PC-3 (cell line): ENCODE results near the gene ABHD12B. TPM values are rescaled to one million over a fixed set of nuclear protein-coding genes. Genes with fewer than 3 reads are reported as not detected.

ENCODE experiments used
- ATAC-seq: fragments of 200-7000 bp; cut with Tn5 transposase; 2 replicates; pipeline ENCODE4 v1.9.1; 2020; ENCODE audit warnings: mild to moderate bottlenecking, moderate library complexity
- BruUV-seq: library from RNA; stranded (reverse); fragments of 400-500 nt; replicated peaks from 2 replicates; lab custom pipeline; 2021; lab: Mats Ljungman, UMichigan
- CTCF ChIA-PET: fragments of 300-600 bp; sonication (Branson Sonifier 250); formaldehyde crosslinking; loops from one replicate; lab custom pipeline; 2022; ENCODE audit warnings: antibody characterized with exemption; lab: Charles Lee
- POLR2A ChIA-PET: fragments of 300-600 bp; sonication (Branson Sonifier 250); formaldehyde crosslinking; loops from one replicate; lab custom pipeline; 2022; ENCODE audit warnings: antibody characterized with exemption; ENCODE audit not compliant: unreplicated experiment; lab: Charles Lee
- DNase-seq: peaks from one replicate; pipeline ENCODE4 v3.0.0-alpha.2; 2015
- H2AFZ ChIP-seq: fragments of 300-600 bp; sonication (generic); 2 replicates; pipeline ENCODE4 v1.6.0; 2016; ENCODE audit warnings: antibody characterized with exemption, low read length
- H3F3A ChIP-seq: fragments of 300-600 bp; sonication (generic); one replicate; pipeline ENCODE4 v1.6.0; 2017; ENCODE audit warnings: antibody characterized with exemption, low read length, control low read depth, mild to moderate bottlenecking; ENCODE audit not compliant: unreplicated experiment
- H3K27ac ChIP-seq: fragments of 300-600 bp; sonication (generic); 2 replicates; pipeline ENCODE4 v1.5.1; 2016; ENCODE audit warnings: mild to moderate bottlenecking, low read length
- H3K27me3 ChIP-seq: fragments of 300-600 bp; sonication (generic); 2 replicates; pipeline ENCODE4 v1.6.1; 2016; ENCODE audit warnings: low read length, mixed read lengths
- H3K36me3 ChIP-seq: fragments of 300-600 bp; sonication (generic); 2 replicates; pipeline ENCODE4 v1.6.1; 2016; ENCODE audit warnings: low read depth, mixed run types, low read length, mixed read lengths
- H3K4me1 ChIP-seq: fragments of 300-600 bp; sonication (generic); 2 replicates; pipeline ENCODE4 v1.5.1; 2016; ENCODE audit warnings: low read length; ENCODE audit not compliant: insufficient read depth
- H3K4me2 ChIP-seq: fragments of 300-600 bp; sonication (generic); 2 replicates; pipeline ENCODE4 v1.6.0; 2016; ENCODE audit warnings: low read length
- H3K4me3 ChIP-seq: fragments of 300-600 bp; sonication (generic); 2 replicates; pipeline ENCODE4 v1.5.1; 2016; ENCODE audit warnings: mild to moderate bottlenecking, low read length, mixed read lengths
- H3K79me2 ChIP-seq: fragments of 300-600 bp; sonication (generic); 2 replicates; pipeline ENCODE4 v1.6.1; 2017; ENCODE audit warnings: low read length, mixed read lengths
- H3K9ac ChIP-seq: fragments of 300-600 bp; sonication (generic); 2 replicates; pipeline ENCODE4 v1.6.0; 2016; ENCODE audit warnings: mild to moderate bottlenecking, low read length
- H3K9me2 ChIP-seq: fragments of 300-600 bp; sonication (generic); replicated peaks from 2 replicates; pipeline ENCODE4 v1.6.1; 2016; ENCODE audit warnings: mixed run types, low read length, mixed read lengths
- H3K9me3 ChIP-seq: fragments of 300-600 bp; sonication (generic); 2 replicates; pipeline ENCODE4 v1.6.1; 2016; ENCODE audit warnings: low read length, mixed read lengths
- H4K20me1 ChIP-seq: fragments of 300-600 bp; sonication (generic); 2 replicates; pipeline ENCODE4 v1.6.1; 2016; ENCODE audit warnings: low read length, mixed read lengths
- EZH2 ChIP-seq: fragments of 300-600 bp; sonication (generic); IDR thresholded peaks from one replicate; pipeline ENCODE4 v1.6.1; 2017; ENCODE audit warnings: antibody characterized with exemption, mild to moderate bottlenecking, low read length; ENCODE audit not compliant: unreplicated experiment
- EZH2phosphoT487 ChIP-seq: fragments of 300-600 bp; sonication (generic); IDR thresholded peaks from 2 replicates; pipeline ENCODE4 v1.6.1; 2018; ENCODE audit warnings: mild to moderate bottlenecking, antibody characterized with exemption, low read length, borderline replicate concordance
- intact Hi-C: fragments of 100-400 bp; cut with micrococcal nuclease; formaldehyde crosslinking; loops from 2 replicates; pipeline ENCODE4 v1.9.0; 2023
- total RNA-seq: library from RNA; depleted of rRNA; stranded (reverse); fragments of >200 nt; gene quantifications from 2 replicates; pipeline ENCODE4 v1.2.3, GENCODE V29; 2014
- TF ChIP-seq, protein P1 (sequence below): fragments of 300-600 bp; sonication (generic); conservative IDR thresholded peaks from 2 replicates; pipeline ENCODE4 v1.5.1; 2017; ENCODE audit warnings: antibody characterized with exemption, low read depth, mild to moderate bottlenecking, low read length

Gene ABHD12B
- total RNA-seq, 1 experiment from 2014 or later = not detected

DNA sequence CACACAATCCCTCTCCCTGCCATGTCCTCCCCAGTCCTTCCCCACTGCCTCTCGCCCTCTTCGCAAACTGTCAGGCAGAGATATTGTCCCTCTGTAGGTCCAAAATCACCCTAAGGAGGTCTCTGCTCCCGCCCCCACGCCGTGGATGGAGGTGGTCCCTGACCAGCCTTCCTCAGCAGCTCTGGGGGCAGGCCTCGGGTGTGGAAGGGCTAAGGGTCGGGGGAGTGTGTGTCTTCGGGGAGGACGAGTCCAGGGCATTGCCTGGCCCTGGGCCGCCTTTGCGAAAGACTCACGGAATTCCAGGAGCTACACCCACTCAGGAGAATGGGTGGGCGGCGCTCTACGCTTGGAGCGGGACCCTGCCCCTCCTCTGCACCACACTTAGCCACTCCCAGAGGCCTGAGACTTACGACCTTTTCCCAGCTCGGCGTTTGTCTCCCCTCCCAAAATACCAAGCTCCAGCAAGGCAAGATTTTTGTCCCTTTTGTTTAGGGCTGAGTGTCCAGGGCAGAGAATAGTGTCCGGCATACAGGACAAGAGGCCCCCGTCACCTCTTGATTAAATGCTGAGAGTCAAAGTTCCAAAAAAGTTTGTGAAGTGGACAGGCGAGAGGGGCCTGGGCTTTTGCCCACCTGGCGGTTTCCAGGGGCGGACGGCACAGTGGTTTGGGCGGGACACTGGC, 71.5 kb downstream of the ABHD12B start:
- Histone ChIP-seq H3K27ac (peak overlapping the region; percentile 57), H3K4me1 (peaks cover 24% of the 10 kb centered on the region), H3F3A (no peaks in the 10 kb centered on the region), H3K9me2 (no peaks in the 10 kb centered on the region), H3K79me2 (peaks cover 42% of the 10 kb centered on the region), H4K20me1 (no peaks in the 10 kb centered on the region), H3K4me2 (peak overlapping the region; percentile 90), H2AFZ (peak overlapping the region; percentile 94), H3K4me3 (peak overlapping the region; percentile 97), H3K9ac (peak overlapping the region; percentile 85), H3K27me3 (no peaks in the 10 kb centered on the region), H3K9me3 (no peaks in the 10 kb centered on the region), H3K36me3 (peaks cover 12% of the 10 kb centered on the region)
- POLR2A ChIA-PET = interaction anchor here (0.5 to 0.6 kb wide), 4 partner anchors 28 to 398 kb away, joined by 3 to 6 read pairs (median 4); no protein-coding TSS in a partner anchor
- CTCF ChIA-PET = interaction anchor here (2.0 kb wide), 1 partner anchor 12 kb away, joined by 12 read pairs; no protein-coding TSS in a partner anchor
- DNase-seq (peak; percentile 68), ATAC-seq (peak; percentile 53)
- TF ChIP-seq, protein P1, sequence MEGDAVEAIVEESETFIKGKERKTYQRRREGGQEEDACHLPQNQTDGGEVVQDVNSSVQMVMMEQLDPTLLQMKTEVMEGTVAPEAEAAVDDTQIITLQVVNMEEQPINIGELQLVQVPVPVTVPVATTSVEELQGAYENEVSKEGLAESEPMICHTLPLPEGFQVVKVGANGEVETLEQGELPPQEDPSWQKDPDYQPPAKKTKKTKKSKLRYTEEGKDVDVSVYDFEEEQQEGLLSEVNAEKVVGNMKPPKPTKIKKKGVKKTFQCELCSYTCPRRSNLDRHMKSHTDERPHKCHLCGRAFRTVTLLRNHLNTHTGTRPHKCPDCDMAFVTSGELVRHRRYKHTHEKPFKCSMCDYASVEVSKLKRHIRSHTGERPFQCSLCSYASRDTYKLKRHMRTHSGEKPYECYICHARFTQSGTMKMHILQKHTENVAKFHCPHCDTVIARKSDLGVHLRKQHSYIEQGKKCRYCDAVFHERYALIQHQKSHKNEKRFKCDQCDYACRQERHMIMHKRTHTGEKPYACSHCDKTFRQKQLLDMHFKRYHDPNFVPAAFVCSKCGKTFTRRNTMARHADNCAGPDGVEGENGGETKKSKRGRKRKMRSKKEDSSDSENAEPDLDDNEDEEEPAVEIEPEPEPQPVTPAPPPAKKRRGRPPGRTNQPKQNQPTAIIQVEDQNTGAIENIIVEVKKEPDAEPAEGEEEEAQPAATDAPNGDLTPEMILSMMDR = no peak
- TF ChIP-seq EZH2 (no peak), EZH2phosphoT487 (no peak)
- BruUV-seq = TSS peak; percentile 41
- intact Hi-C loops = loop anchor here (5.0 to 10.0 kb wide), 2 partner anchors 156 to 711 kb away; partner anchors contain the start of gene FRMD6

DNA sequence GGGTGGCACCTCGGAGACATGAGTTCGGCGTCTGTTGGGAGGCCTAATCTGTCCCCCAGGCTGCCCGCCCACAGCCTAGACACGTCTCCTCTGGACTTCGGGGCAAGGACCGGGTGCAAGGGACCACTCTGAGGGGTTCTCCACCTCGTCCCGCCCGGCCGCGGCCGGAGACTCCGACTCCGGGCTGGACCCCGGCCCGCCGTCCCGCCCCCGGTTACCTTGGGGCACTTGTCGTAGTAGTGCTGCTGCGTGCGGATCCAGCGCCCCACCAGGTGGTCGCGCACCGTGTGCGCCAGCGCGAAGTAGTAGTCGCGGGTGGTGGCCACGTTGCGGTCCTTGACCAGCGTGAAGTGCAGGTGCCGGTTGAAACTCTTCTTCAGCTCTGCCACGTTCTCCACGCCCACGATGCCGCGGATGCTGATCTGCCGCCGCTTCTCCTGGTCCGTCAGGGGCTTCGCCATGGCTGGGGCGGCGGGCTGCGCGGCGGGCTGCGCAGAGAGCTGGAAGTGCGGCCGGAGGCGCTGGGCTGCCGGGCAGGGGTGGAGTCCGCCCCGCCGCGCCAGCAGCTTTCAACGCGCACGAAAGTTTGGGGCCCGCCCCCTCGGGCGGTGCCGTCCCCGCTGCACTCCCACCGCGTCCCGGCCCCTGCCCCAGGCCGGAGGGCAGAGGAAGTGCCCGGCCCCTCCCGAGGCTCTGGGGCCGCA, 72.2 kb downstream of the ABHD12B start, which contains the start of gene PYGL:
Gene PYGL, minus strand, starts transcription at position 541 of the 704 bp plus-strand sequence. Its CDS starts 80 bp downstream, at position 461.
- H2AFZ ChIP-seq = peak within 1 kb of the TSS; percentile 94
- TSS peak; percentile 53 for BruUV-seq
- POLR2A ChIA-PET = interaction anchor here (0.5 to 0.6 kb wide), 6 partner anchors 28 to 398 kb away, joined by 3 to 4 read pairs (median 3); no protein-coding TSS in a partner anchor

More for the DNA sequence above, 72.2 kb downstream of the ABHD12B start, which contains the start of gene PYGL:
- DNase-seq (peak; percentile 88), ATAC-seq (peak; percentile 76)
- CTCF ChIA-PET = interaction anchor here (0.9 to 2.0 kb wide), 2 partner anchors 11 to 84 kb away, joined by 6 to 12 read pairs; no protein-coding TSS in a partner anchor
- Histone ChIP-seq H3K9me3 (no peaks in the 10 kb centered on the region), H3K4me1 (peaks cover 19% of the 10 kb centered on the region), H3K9ac (peak within 1 kb of the TSS; percentile 85), H4K20me1 (no peaks in the 10 kb centered on the region), H3K4me3 (peak within 1 kb of the TSS; percentile 97), H3K27ac (peak within 1 kb of the TSS; percentile 57), H3F3A (no peaks in the 10 kb centered on the region), H3K79me2 (peaks cover 42% of the 10 kb centered on the region), H3K36me3 (peaks cover 12% of the 10 kb centered on the region), H3K9me2 (no peaks in the 10 kb centered on the region), H3K4me2 (peak within 1 kb of the TSS; percentile 90), H3K27me3 (no peaks in the 10 kb centered on the region)
- TF ChIP-seq, protein P1 = no peak
- TF ChIP-seq EZH2phosphoT487 (no peak), EZH2 (no peak)
- intact Hi-C loops = loop anchor here (2.0 to 10.0 kb wide), 3 partner anchors 151 to 711 kb away; partner anchors contain the start of genes FRMD6 and TRIM9
